Breast epithelium (tissue), 4 donors: ENCODE measurements around the gene GPBAR1. TPM values are rescaled to one million over a fixed set of nuclear protein-coding genes. Genes with fewer than 3 reads are reported as not detected.

Source experiments
- DNase-seq, 2 donors: peaks; one replicate each; pipeline ENCODE4 v3.0.0-alpha.2; 2019; ENCODE audit warnings: low spot score in 2 of 2
- H3K27ac ChIP-seq, 2 donors: fragments of 200-600 bp; sonication (generic) in 1 of 2; one replicate each; pipeline ENCODE4 v1.5.1; 2016 to 2019; ENCODE audit warnings: mild to moderate bottlenecking in 1 of 2
- H3K27me3 ChIP-seq, 2 donors: fragments of 200-600 bp; sonication (generic) in 1 of 2; one replicate each; pipeline versions ENCODE4 v1.5.1 to v1.6.0; 2017 to 2019; ENCODE audit warnings: control low read depth in 1 of 2, mild to moderate bottlenecking in 1 of 2
- H3K36me3 ChIP-seq: fragments of 200-600 bp; one replicate; pipeline ENCODE4 v1.5.1; 2019
- H3K4me1 ChIP-seq, 2 donors: fragments of 200-600 bp; sonication (generic); one replicate each; pipeline ENCODE4 v1.5.1; 2016 to 2019; ENCODE audit warnings: control low read depth in 1 of 2
- H3K4me3 ChIP-seq, 3 donors: fragments of 200-600 bp; sonication (generic); 1 replicate in 2 of 3; 2 replicates in 1 of 3; pipeline ENCODE4 v1.5.1; 2016 to 2019; ENCODE audit warnings: mild to moderate bottlenecking in 3 of 3, moderate library complexity in 2 of 3
- H3K9me3 ChIP-seq, 2 donors: fragments of 200-600 bp; sonication (generic) in 1 of 2; one replicate each; pipeline ENCODE4 v1.5.1; 2016 to 2019; ENCODE audit warnings: control low read depth in 1 of 2
- POLR2A ChIP-seq: fragments of 450-650 bp; IDR thresholded peaks from one replicate; pipeline ENCODE4 v1.6.1; 2016; ENCODE audit warnings: antibody characterized with exemption, mild to moderate bottlenecking, moderate library complexity
- POLR2AphosphoS5 ChIP-seq, 3 donors: sonication (generic); formaldehyde crosslinking; IDR thresholded peaks; one replicate each; pipeline ENCODE4 v1.6.1; 2017; ENCODE audit warnings: antibody characterized with exemption in 3 of 3
- intact Hi-C: fragments of 100-400 bp; cut with DNase I; formaldehyde crosslinking; loops from one replicate; pipeline ENCODE4 v1.15.1; 2023; ENCODE audit warnings: low total_unique reads
- total RNA-seq, 3 donors: library from RNA; depleted of rRNA; stranded (reverse); fragments of >200 nt; gene quantifications; one replicate each; pipeline ENCODE4 v1.1.0, GENCODE V29; 2016
- TF ChIP-seq, protein P1 (sequence below), 3 donors: fragments of 450-650 bp; IDR thresholded peaks; one replicate each; pipeline ENCODE4 v1.5.1; 2016 to 2017; ENCODE audit warnings: antibody characterized with exemption in 3 of 3, mild to moderate bottlenecking in 3 of 3, moderate library complexity in 3 of 3

GPBAR1 gene
- total RNA-seq, 3 donors from 2014 or later, result 5.2 to 22.2 (median 8.5) TPM

DNA sequence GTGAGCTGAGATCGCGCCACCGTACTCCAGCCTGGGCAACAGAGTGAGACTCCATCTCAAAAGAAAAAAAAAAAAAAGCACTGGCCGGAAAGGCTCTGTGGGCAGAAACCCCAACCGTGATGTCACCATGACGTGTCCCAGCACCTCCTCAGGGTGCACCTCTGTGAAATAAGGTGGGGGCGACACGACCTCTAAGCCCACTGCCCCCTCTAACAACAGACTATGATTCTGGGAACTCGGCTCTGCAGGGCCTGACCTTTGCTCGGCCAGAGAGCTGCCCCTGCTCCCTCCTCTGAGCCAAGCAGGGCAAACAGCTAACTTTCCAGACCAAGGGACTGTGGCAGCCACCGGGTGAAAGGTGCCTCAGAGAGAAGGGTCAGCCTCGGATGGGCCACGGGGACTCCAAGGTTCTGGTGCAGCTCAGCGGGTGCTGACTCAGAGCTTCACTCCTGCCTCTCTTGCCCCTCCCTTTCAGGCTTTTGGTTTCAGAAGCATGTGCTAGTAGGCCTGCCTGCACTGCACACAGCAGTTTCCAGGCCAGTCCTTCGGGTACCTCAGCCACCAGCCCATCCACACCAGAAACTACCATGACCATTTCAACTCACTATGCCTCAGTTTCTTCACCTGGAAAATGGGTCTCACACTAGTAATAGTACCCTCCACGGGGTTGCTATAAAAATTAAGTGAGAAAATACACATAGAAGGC, 23.4 kb downstream of the GPBAR1 start:
- Histone ChIP-seq H3K27me3 (no peaks in the 10 kb centered on the region), H3K36me3 (no peaks in the 10 kb centered on the region), H3K9me3 (no peaks in the 10 kb centered on the region), H3K4me3 (peak overlapping the region in 1 of 3 donors; percentile 50), H3K4me1 (peaks cover 17 to 53% of the 10 kb centered on the region in 2 donors), H3K27ac (peak overlapping the region; percentile 97 to 99)
- no peak for DNase-seq
- TF ChIP-seq POLR2AphosphoS5 (IDR thresholded peaks at IDR 0.05), result peak in 1 of 3 donors; percentile 14
- TF ChIP-seq, protein P1, sequence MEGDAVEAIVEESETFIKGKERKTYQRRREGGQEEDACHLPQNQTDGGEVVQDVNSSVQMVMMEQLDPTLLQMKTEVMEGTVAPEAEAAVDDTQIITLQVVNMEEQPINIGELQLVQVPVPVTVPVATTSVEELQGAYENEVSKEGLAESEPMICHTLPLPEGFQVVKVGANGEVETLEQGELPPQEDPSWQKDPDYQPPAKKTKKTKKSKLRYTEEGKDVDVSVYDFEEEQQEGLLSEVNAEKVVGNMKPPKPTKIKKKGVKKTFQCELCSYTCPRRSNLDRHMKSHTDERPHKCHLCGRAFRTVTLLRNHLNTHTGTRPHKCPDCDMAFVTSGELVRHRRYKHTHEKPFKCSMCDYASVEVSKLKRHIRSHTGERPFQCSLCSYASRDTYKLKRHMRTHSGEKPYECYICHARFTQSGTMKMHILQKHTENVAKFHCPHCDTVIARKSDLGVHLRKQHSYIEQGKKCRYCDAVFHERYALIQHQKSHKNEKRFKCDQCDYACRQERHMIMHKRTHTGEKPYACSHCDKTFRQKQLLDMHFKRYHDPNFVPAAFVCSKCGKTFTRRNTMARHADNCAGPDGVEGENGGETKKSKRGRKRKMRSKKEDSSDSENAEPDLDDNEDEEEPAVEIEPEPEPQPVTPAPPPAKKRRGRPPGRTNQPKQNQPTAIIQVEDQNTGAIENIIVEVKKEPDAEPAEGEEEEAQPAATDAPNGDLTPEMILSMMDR (IDR thresholded peaks at IDR 0.05), result no peak
- no peak for TF ChIP-seq POLR2A
- intact Hi-C loops, result no loop called here

- Histone ChIP-seq H3K27ac (peak overlapping the region; percentile 97 to 99), H3K36me3 (no peaks in the 10 kb centered on the region), H3K4me1 (peaks cover 17 to 63% of the 10 kb centered on the region in 2 donors), H3K4me3 (peak overlapping the region; percentile 36 to 63 (median 39)), H3K27me3 (no peaks in the 10 kb centered on the region), H3K9me3 (no peaks in the 10 kb centered on the region)
- intact Hi-C loops, result no loop called here
- TF ChIP-seq, protein P1 (IDR thresholded peaks at IDR 0.05), result no peak
- TF ChIP-seq POLR2A, result no peak
- TF ChIP-seq POLR2AphosphoS5 (IDR thresholded peaks at IDR 0.05), result peak; percentile 18 to 29 (median 22)
- peak; percentile 80 to 89 for DNase-seq
Measured at GRCh38 chr2:218285604-218286003, 24.8 kb downstream of the GPBAR1 start.

DNA sequence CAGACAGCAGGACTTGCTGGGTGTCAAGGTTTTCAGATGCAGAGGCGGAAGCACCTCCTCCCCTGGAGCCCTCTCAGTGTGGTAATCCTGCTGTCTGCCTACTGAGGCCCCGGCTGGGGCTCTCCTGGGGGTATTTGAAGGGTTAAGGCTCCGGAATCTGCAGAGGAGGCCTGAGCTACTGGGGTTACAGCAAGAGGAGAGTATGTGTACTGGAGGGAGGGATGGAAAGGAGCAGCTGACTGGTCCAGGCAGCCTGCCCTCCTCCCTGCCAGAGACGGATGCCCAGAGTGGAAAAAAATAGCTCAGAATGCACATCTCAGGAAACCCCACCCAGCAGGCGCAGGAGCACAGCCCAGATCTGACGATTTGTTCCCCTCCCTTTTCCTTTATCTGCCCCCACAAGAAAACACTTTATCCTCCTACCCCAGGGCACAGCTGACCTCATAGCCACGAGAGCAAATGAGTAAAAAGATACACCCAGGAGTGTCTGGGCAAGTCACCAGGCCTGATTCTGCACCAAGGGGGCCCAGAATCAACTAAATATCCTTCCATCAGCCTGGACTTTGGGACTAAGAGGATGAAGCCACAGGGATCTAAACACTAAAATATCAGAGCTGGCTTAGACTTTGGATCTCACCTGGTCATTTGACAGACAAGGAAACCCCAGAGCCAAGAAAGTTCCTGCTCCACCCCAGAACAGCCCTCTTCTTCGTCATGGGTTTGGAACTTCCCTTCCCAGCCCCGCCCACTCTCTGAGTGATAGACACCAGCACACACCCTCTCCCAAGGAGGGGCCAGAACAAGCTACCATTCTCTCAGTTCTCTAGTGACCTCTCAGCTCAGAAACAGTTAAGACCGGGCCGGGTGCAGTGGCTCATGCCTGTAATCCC, 26.0 kb downstream of the GPBAR1 start:
- intact Hi-C loops, result no loop called here

DNA sequence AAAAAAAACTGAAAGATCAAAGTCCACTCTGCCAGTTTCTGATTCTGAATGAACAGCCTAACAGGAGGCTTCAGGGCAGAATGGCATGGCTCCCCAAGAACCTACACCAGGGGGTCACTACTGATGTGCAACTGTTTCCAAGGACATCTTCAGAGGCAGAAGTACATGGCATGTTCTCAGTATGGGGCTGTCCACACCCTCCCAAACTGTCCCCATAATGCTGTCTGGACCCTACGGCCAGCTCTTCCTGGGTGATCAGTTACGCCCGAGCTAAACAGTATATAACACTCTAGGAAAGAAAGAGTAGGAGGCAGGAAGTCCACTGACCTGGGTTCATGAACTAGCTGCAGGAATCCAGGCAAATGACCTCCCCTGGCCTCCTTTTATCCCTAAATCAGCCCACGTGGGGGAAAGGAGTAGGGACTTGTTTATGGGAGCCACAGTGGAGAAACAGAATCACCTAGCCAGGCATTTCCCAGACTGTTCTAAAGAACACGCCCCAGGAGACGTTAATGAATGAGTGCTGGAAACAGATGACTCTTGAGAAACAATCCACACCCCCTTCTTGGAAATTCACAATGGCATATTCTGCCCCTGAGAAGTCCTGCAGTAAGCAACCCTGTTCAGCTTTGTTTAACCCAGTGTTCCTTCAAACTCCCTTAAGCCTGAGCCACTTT, 29.0 kb downstream of the GPBAR1 start:
- Histone ChIP-seq H3K27me3 (no peaks in the 10 kb centered on the region), H3K4me3 (peak overlapping the region; percentile 72 to 94 (median 82)), H3K27ac (peak overlapping the region; percentile 97 to 99), H3K4me1 (peaks cover 14 to 40% of the 10 kb centered on the region in 2 donors), H3K36me3 (no peaks in the 10 kb centered on the region), H3K9me3 (no peaks in the 10 kb centered on the region)
- intact Hi-C loops, result no loop called here
- TF ChIP-seq, protein P1 (IDR thresholded peaks at IDR 0.05), result no peak
- TF ChIP-seq POLR2A, result no peak
- peak in 1 of 3 donors; percentile 29 for TF ChIP-seq POLR2AphosphoS5 (IDR thresholded peaks at IDR 0.05)
- DNase-seq, result no peak

More for the DNA sequence above, 26.0 kb downstream of the GPBAR1 start:
- Histone ChIP-seq H3K27me3 (no peaks in the 10 kb centered on the region), H3K36me3 (no peaks in the 10 kb centered on the region), H3K9me3 (no peaks in the 10 kb centered on the region), H3K4me3 (peak overlapping the region; percentile 36 to 63 (median 39)), H3K27ac (peak overlapping the region; percentile 97 to 99), H3K4me1 (peaks cover 15 to 64% of the 10 kb centered on the region in 2 donors)
- peak; percentile 35 to 72 (median 48) for TF ChIP-seq POLR2AphosphoS5 (IDR thresholded peaks at IDR 0.05)
- TF ChIP-seq, protein P1 (IDR thresholded peaks at IDR 0.05), result no peak
- no peak for TF ChIP-seq POLR2A
- peak; percentile 77 to 83 for DNase-seq
